Kidney (tissue), 14 donors: ENCODE measurements around the gene DNAAF2. TPM values are rescaled to one million over a fixed set of nuclear protein-coding genes. Genes with fewer than 3 reads are reported as not detected.
A peak's percentile ranks its signal among the peaks of the same experiment; 100 is the strongest.

ENCODE experiments used
- DNase-seq, 5 donors: peaks; one replicate each; pipeline ENCODE4 v3.0.0-alpha.2; 2013 to 2020
- FAIRE-seq: peaks from 2 replicates; lab custom pipeline; 2012; peaks lifted over from hg19 to GRCh38; lab: Jason Lieb, UNC
- H3K27ac ChIP-seq, 2 donors: one replicate each; pipeline ENCODE4 v1.7.0; 2013; ENCODE audit warnings: low read depth in 2 of 2, low read length in 2 of 2, inconsistent platforms in 1 of 2
- H3K27me3 ChIP-seq: one replicate; pipeline ENCODE4 v1.7.1; 2013; ENCODE audit warnings: low read length, inconsistent platforms; ENCODE audit not compliant: control insufficient read depth, insufficient read depth
- H3K36me3 ChIP-seq, 3 donors: one replicate each; pipeline versions ENCODE4 v1.7.0 to v1.7.1; 2013; ENCODE audit warnings: low read length in 3 of 3, control low read depth in 1 of 3, inconsistent platforms in 1 of 3; ENCODE audit not compliant: insufficient read depth in 3 of 3, control insufficient read depth in 2 of 3
- H3K4me1 ChIP-seq, 3 donors: one replicate each; pipeline versions ENCODE4 v1.7.0 to v1.7.1; 2013; ENCODE audit warnings: low read length in 3 of 3, inconsistent platforms in 1 of 3, low read depth in 1 of 3; ENCODE audit not compliant: control insufficient read depth in 2 of 3, insufficient read depth in 2 of 3
- H3K4me3 ChIP-seq, 3 donors: one replicate each; pipeline versions ENCODE4 v1.7.0 to v1.8.1; 2013; ENCODE audit warnings: low read length in 3 of 3, control low read depth in 1 of 3, inconsistent platforms in 1 of 3
- H3K9ac ChIP-seq, 3 donors: one replicate each; pipeline versions ENCODE4 v1.7.0 to v1.7.1; 2013; ENCODE audit warnings: low read length in 3 of 3, control low read depth in 1 of 3, inconsistent platforms in 1 of 3
- H3K9me3 ChIP-seq, 3 donors: one replicate each; pipeline versions ENCODE4 v1.7.0 to v1.7.1; 2013; ENCODE audit warnings: low read length in 3 of 3, control low read depth in 1 of 3, inconsistent platforms in 1 of 3; ENCODE audit not compliant: control insufficient read depth in 2 of 3, insufficient read depth in 1 of 3
- intact Hi-C: fragments of 100-400 bp; cut with DNase I; formaldehyde crosslinking; loops from one replicate; pipeline ENCODE4 v1.11.1; 2022
- polyA plus RNA-seq: library from polyadenylated mRNA; stranded (reverse); fragments of 350-450 nt; fragmentation: Illumina TruSeq; extraction: RNeasy Lipid Tissue Mini Kit (QIAGEN cat#74804); gene quantifications from one replicate; pipeline ENCODE4 v1.2.3, GENCODE V29; 2014; ENCODE audit warnings: low read depth, low replicate concordance; ENCODE audit not compliant: insufficient read depth
- total RNA-seq: library from RNA; stranded (reverse); fragmentation: NEBNext Ultra II Directional; extraction: Animal tissue kit (Norgen Biotek cat#: 25700); gene quantifications from one replicate; pipeline ENCODE4 v1.2.1, GENCODE V29; 2021
- TF ChIP-seq, protein P1 (sequence below): IDR thresholded peaks from 3 replicates; pipeline ENCODE4 v1.5.1; 2012; ENCODE audit warnings: mild to moderate bottlenecking, moderate library complexity, borderline replicate concordance; ENCODE audit not compliant: insufficient read depth; ENCODE audit errors: extremely low read depth
- donor health status: control.
- donor health status: control.
- donor health status: control.
- donor health status: control.
- donor health status: control.
- donor health status: DM: yes; HTN: yes; CAD: no.
- donor health status: Normal renal cell carcinoma (clear cell type).

DNAAF2 gene
- total and polyA plus RNA-seq, 2 donors from 2014 or later, result 6.9 to 7.7 TPM

DNA sequence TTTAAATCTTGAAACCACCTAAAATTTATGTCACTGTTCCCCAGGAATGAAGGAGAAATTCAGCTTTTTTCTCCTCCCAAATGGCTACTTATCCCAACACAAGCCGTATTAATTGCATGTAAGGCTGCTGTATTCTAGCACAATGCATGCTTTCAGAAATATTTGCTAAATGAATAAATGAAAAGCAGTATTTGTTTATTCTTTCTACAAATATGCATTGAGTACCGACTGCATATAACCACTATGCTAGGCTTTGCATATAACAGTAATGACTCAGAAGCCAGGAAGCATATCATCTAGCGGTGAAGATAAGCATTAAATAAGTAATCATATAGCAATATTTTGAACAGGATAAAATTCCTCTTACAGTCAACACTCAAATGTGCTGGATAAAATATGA lies 42.0 kb downstream of the DNAAF2 start:
- Histone ChIP-seq H3K27me3 (no peaks in the 10 kb centered on the region), H3K9ac (no peak overlapping the region), H3K4me1 (peaks cover 0 to 3% (median 0%) of the 10 kb centered on the region in 3 donors), H3K4me3 (no peak overlapping the region), H3K27ac (no peak overlapping the region), H3K36me3 (no peaks in the 10 kb centered on the region), H3K9me3 (no peaks in the 10 kb centered on the region)
- DNase-seq (no peak), FAIRE-seq (no peak)
- intact Hi-C loops, result no loop called here
- TF ChIP-seq, protein P1, sequence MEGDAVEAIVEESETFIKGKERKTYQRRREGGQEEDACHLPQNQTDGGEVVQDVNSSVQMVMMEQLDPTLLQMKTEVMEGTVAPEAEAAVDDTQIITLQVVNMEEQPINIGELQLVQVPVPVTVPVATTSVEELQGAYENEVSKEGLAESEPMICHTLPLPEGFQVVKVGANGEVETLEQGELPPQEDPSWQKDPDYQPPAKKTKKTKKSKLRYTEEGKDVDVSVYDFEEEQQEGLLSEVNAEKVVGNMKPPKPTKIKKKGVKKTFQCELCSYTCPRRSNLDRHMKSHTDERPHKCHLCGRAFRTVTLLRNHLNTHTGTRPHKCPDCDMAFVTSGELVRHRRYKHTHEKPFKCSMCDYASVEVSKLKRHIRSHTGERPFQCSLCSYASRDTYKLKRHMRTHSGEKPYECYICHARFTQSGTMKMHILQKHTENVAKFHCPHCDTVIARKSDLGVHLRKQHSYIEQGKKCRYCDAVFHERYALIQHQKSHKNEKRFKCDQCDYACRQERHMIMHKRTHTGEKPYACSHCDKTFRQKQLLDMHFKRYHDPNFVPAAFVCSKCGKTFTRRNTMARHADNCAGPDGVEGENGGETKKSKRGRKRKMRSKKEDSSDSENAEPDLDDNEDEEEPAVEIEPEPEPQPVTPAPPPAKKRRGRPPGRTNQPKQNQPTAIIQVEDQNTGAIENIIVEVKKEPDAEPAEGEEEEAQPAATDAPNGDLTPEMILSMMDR, result no peak

DNA sequence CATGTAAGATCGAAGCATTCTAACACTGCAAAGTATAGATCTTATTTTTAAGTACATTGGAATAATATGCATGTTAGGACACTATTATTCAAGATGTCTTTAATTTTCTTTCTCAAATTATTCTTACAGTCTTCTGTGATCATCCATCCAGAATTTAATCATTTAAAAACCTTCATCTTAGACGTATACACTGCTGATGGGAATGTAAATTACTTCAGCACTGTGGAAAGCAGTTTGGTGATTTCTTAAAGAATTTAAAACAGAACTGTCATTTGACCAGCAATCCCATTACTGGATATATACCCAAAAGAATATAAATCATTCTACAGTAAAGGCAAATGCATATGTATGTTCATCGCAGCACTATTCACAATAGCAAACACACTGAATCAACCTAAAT lies 45.7 kb downstream of the DNAAF2 start:
- Histone ChIP-seq H3K9ac (no peak overlapping the region), H3K27me3 (no peaks in the 10 kb centered on the region), H3K9me3 (no peaks in the 10 kb centered on the region), H3K27ac (no peak overlapping the region), H3K4me1 (peaks cover 0 to 2% (median 0%) of the 10 kb centered on the region in 3 donors), H3K36me3 (peaks cover 0 to under 1% (median 0%) of the 10 kb centered on the region in 3 donors), H3K4me3 (no peak overlapping the region)
- DNase-seq (no peak), FAIRE-seq (no peak)
- TF ChIP-seq, protein P1, result no peak
- intact Hi-C loops, result no loop called here

DNA sequence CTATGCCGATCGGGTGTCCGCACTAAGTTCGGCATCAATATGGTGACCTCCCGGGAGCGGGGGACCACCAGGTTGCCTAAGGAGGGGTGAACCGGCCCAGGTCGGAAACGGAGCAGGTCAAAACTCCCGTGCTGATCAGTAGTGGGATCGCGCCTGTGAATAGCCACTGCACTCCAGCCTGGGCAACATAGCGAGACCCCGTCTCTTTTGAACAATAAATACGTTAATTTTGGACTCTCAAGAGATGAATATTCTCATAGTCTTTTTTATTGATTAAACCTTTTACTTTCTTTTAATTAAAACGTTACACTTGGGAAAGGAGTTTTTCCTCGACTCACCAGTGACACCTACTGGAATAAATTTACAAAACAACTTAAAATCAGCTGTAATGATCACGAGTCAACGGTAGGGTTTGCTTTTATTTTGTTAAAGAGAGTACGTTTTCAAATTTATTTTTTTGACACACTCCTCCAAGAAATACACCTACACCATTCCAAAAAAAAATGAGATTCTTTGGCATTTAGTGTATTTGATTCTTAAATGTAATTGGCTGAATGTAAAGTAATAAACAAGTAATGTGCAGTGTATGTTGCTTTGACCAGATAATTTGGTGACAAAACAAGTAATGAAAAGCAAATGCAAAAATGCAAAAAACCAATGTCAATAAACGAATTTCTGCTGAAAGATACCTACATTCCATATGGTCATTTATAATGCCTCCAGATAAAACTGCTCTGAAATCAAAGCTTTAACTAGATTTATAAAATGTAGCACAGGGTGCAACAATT lies 48.2 kb downstream of the DNAAF2 start:
- peaks cover 2 to 12% (median 3%) of the 10 kb centered on the region in 3 donors for H3K36me3 ChIP-seq
- H3K4me3 ChIP-seq, result peak overlapping the region; percentile 80 to 99 (median 98)
- peak; percentile 72 for FAIRE-seq
- peak in 4 of 5 donors; percentile 45 to 88 (median 70) for DNase-seq
- intact Hi-C loops, result no loop called here
- peak overlapping the region in 2 of 3 donors; percentile 10 to 89 for H3K9ac ChIP-seq
- H3K27ac ChIP-seq, result peak overlapping the region; percentile 86 to 96
- H3K4me1 ChIP-seq, result peaks cover 0 to 9% (median 0%) of the 10 kb centered on the region in 3 donors
- TF ChIP-seq, protein P1, result peak; percentile 72
- H3K27me3 ChIP-seq, result no peaks in the 10 kb centered on the region
- H3K9me3 ChIP-seq, result no peaks in the 10 kb centered on the region
